ENCODE data around the gene KRTAP2-2. TPM values are rescaled to one million over a fixed set of nuclear protein-coding genes. Genes with fewer than 3 reads are reported as not detected.
"Not testable (repeated sequence)": the region's sequence is repeated elsewhere in the genome, so short reads cannot be mapped to it uniquely, and the experiment has no call there.

KRTAP2-2 gene
- total and polyA plus RNA-seq, 4 donors, result not detected

GRCh38 chr17:41065829-41066624 lies 11.0 kb upstream of the KRTAP2-2 start, which contains the start of gene KRTAP2-4:
TSS of gene KRTAP2-4 (minus strand) at chr17:41065879. CDS start at chr17:41065845, 34 bp downstream.
- no peak within 1 kb of the TSS for H3K4me3 ChIP-seq
- H3K9me3 ChIP-seq (ENCODE audit: control insufficient read depth in 4 of 4, insufficient read depth in 3 of 4, low read length in 3 of 4), result no peaks in the 10 kb centered on the region
- no peaks in the 10 kb centered on the region for H3K4me1 ChIP-seq (ENCODE audit: control insufficient read depth in 5 of 5, insufficient read depth in 5 of 5, low read length in 5 of 5)
- H3K27me3 ChIP-seq (ENCODE audit: control insufficient read depth in 3 of 3, insufficient read depth in 3 of 3, low read length in 2 of 3), result peaks cover 0 to under 1% (median 0%) of the 10 kb centered on the region in 3 donors
- no peak within 1 kb of the TSS for H3K27ac ChIP-seq (ENCODE audit: low read depth in 1 of 2, low read length in 1 of 2)
- ATAC-seq (ENCODE audit: insufficient read depth, low FRiP score) (no peak), DNase-seq (no peak)
- no peak within 1 kb of the TSS for H3K9ac ChIP-seq (ENCODE audit: insufficient read depth in 1 of 2, low read length in 2 of 2)
- H3K36me3 ChIP-seq (ENCODE audit: control insufficient read depth in 4 of 4, insufficient read depth in 4 of 4, low read length in 4 of 4), result no peaks in the 10 kb centered on the region
- no peak for TF ChIP-seq CTCF (IDR thresholded peaks at IDR 0.05; ENCODE audit: control extremely low read depth, extremely low read depth)
- 85 to 92% methylated on average over 6 of the region's 6 CpGs for WGBS, 2 donors

GRCh38 chr17:41065016-41065689 lies 10.1 kb upstream of the KRTAP2-2 start:
- H3K4me3 ChIP-seq; H3K27ac ChIP-seq (ENCODE audit: low read depth in 1 of 2, low read length in 1 of 2); H3K36me3 ChIP-seq (ENCODE audit: control insufficient read depth in 4 of 4, insufficient read depth in 4 of 4, low read length in 4 of 4); H3K4me1 ChIP-seq (ENCODE audit: control insufficient read depth in 5 of 5, insufficient read depth in 5 of 5, low read length in 5 of 5); H3K27me3 ChIP-seq (ENCODE audit: control insufficient read depth in 3 of 3, insufficient read depth in 3 of 3, low read length in 2 of 3); ATAC-seq (ENCODE audit: insufficient read depth, low FRiP score); H3K9ac ChIP-seq (ENCODE audit: insufficient read depth in 1 of 2, low read length in 2 of 2); H3K9me3 ChIP-seq (ENCODE audit: control insufficient read depth in 4 of 4, insufficient read depth in 3 of 4, low read length in 3 of 4); DNase-seq: not testable (repeated sequence)
- WGBS, 2 donors, result 69 to 87% methylated on average over 6 to 7 of the region's 16 CpGs

GRCh38 chr17:41064301-41064700 lies 9.3 kb upstream of the KRTAP2-2 start:
- WGBS, 2 donors, result 63 to 77% methylated on average over 1 of the region's 1 CpG
- DNase-seq (no peak), ATAC-seq (ENCODE audit: insufficient read depth, low FRiP score) (no peak)
- no peak overlapping the region for H3K4me3 ChIP-seq
- H3K27ac ChIP-seq (ENCODE audit: low read depth in 1 of 2, low read length in 1 of 2), result no peak overlapping the region
- H3K4me1 ChIP-seq (ENCODE audit: control insufficient read depth in 5 of 5, insufficient read depth in 5 of 5, low read length in 5 of 5), result no peaks in the 10 kb centered on the region
- H3K36me3 ChIP-seq (ENCODE audit: control insufficient read depth in 4 of 4, insufficient read depth in 4 of 4, low read length in 4 of 4), result no peaks in the 10 kb centered on the region
- peaks cover 0 to 5% (median 5%) of the 10 kb centered on the region in 3 donors for H3K27me3 ChIP-seq (ENCODE audit: control insufficient read depth in 3 of 3, insufficient read depth in 3 of 3, low read length in 2 of 3)
- H3K9ac ChIP-seq (ENCODE audit: insufficient read depth in 1 of 2, low read length in 2 of 2), result no peak overlapping the region
- TF ChIP-seq CTCF (IDR thresholded peaks at IDR 0.05; ENCODE audit: control extremely low read depth, extremely low read depth), result no peak
- no peaks in the 10 kb centered on the region for H3K9me3 ChIP-seq (ENCODE audit: control insufficient read depth in 4 of 4, insufficient read depth in 3 of 4, low read length in 3 of 4)

- Histone ChIP-seq H3K9me3 (ENCODE audit: control insufficient read depth in 4 of 4, insufficient read depth in 3 of 4, low read length in 3 of 4) (no peaks in the 10 kb centered on the region), H3K4me3 (no peak overlapping the region), H3K36me3 (ENCODE audit: control insufficient read depth in 4 of 4, insufficient read depth in 4 of 4, low read length in 4 of 4) (no peaks in the 10 kb centered on the region), H3K27me3 (ENCODE audit: control insufficient read depth in 3 of 3, insufficient read depth in 3 of 3, low read length in 2 of 3) (peaks cover 0 to 8% (median 5%) of the 10 kb centered on the region in 3 donors), H3K9ac (ENCODE audit: insufficient read depth in 1 of 2, low read length in 2 of 2) (no peak overlapping the region), H3K4me1 (ENCODE audit: control insufficient read depth in 5 of 5, insufficient read depth in 5 of 5, low read length in 5 of 5) (no peaks in the 10 kb centered on the region), H3K27ac (ENCODE audit: low read depth in 1 of 2, low read length in 1 of 2) (no peak overlapping the region)
- WGBS, 2 donors, result 74 to 87% methylated on average over 4 of the region's 4 CpGs
- no peak for TF ChIP-seq CTCF (IDR thresholded peaks at IDR 0.05; ENCODE audit: control extremely low read depth, extremely low read depth)
- DNase-seq (no peak), ATAC-seq (ENCODE audit: insufficient read depth, low FRiP score) (no peak)
Observed at GRCh38 chr17:41063449-41063848, 8.4 kb upstream of the KRTAP2-2 start.

Data from lung (tissue), 12 donors.